Head of caudate nucleus (tissue), 42 donors: ENCODE measurements around the gene ANKRD44.

Experiments
- DNase-seq, 42 donors: peaks; one replicate each; pipeline versions ENCODE4 v3.0.0 to v3.0.0-alpha.2; 2020 to 2021; ENCODE audit warnings: mixed read lengths in 7 of 42
- intact Hi-C: fragments of 100-400 bp; cut with DNase I; formaldehyde crosslinking; loops from one replicate; pipeline ENCODE4 v1.15.0; 2022

ANKRD44 gene

GRCh38 chr2:197322724-197323720 lies 12.4 kb upstream of the ANKRD44 start:
- intact Hi-C loops, result no loop called here

DNA sequence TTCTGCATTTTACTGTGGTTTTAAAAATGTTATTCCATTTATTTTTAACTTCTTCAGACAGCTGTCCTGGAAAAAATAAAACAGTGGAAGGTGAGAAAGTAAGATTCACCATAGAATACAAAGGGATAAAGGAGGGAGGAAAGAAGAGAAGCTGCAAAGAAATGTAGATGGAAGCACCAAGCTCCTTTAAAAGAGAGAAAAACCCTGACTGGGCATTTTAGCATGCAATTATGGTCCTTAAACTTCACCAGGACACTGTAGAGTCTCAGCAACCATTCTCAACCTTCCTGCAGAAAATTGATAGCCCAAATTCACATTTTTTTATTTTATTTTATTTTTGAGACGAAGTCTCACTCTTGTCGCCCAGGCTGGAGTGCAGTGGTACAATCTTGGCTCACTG lies 11.6 kb upstream of the ANKRD44 start:
- no peak for DNase-seq
- intact Hi-C loops, result no loop called here

More at GRCh38 chr2:197322724-197323720, 12.4 kb upstream of the ANKRD44 start:
- DNase-seq, result no peak

GRCh38 chr2:197315371-197315770 lies 4.8 kb upstream of the ANKRD44 start:
- intact Hi-C loops, result loop anchor here (10.0 kb wide), 1 partner anchor 301 kb away; no protein-coding TSS in a partner anchor
- no peak for DNase-seq

DNA sequence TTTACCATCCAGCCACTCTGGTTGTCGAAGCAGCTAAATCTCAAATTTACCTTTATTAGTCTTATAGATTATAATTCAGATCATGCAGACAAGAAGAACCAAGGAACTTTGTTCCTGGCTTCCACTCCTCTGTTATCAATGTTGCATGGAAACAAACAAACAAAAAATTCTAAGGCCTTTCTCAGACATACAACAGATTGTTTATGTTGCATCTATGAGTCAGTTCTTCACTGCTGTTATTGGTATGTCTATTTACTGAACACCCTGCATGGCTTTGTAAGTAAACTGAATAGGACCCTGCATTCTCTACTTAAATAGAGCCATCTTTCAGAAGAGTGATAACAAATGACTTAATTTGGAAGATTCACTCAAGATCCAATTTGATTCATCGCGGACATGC lies 1.6 kb upstream of the ANKRD44 start:
- intact Hi-C loops, result loop anchor here (5.0 to 10.0 kb wide), 3 partner anchors 125 to 297 kb away; no protein-coding TSS in a partner anchor
- DNase-seq, result no peak

DNA sequence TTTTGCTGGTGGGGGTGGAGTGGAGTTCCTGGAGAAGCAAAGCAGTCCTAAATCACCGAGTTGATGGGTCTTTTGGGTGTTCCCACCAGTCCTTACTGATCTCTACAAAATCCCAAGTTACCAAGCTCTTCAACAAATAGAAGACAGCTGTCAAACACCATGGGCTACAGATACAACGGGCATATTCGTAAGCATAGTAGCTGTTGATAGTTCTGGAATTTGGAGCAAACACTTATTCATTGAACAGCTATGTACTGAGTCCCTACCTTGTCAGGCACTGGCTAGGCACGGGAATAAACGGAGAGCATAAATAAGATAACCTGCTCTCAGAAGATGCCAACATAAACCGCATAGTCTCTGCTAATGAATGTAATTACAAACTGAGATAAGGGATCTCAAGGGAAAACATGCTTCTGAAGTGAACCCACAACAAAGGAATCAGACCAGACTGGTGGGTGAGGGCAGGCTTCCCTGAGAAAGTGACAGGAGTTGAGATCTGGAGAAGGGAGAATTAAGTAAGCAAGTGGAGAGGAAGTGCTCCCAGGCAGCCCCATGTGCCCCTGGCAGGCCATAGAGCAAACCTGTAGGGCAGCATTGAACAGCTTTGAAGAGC lies 947 bp upstream of the ANKRD44 start:
- no peak for DNase-seq
- intact Hi-C loops, result loop anchor here (5.0 to 10.0 kb wide), 3 partner anchors 124 to 297 kb away; no protein-coding TSS in a partner anchor

- intact Hi-C loops, result loop anchor here (5.0 to 10.0 kb wide), 3 partner anchors 124 to 296 kb away; no protein-coding TSS in a partner anchor
- DNase-seq, result no peak
These were observed 424 bp upstream of the ANKRD44 start for GRCh38 chr2:197310987-197311420.

GRCh38 chr2:197309691-197310231 lies 819 bp downstream of the ANKRD44 start:
- intact Hi-C loops, result loop anchor here (5.0 to 10.0 kb wide), 3 partner anchors 122 to 295 kb away; no protein-coding TSS in a partner anchor
- peak in 37 of 42 donors; percentile 11 to 62 (median 28) for DNase-seq

DNA sequence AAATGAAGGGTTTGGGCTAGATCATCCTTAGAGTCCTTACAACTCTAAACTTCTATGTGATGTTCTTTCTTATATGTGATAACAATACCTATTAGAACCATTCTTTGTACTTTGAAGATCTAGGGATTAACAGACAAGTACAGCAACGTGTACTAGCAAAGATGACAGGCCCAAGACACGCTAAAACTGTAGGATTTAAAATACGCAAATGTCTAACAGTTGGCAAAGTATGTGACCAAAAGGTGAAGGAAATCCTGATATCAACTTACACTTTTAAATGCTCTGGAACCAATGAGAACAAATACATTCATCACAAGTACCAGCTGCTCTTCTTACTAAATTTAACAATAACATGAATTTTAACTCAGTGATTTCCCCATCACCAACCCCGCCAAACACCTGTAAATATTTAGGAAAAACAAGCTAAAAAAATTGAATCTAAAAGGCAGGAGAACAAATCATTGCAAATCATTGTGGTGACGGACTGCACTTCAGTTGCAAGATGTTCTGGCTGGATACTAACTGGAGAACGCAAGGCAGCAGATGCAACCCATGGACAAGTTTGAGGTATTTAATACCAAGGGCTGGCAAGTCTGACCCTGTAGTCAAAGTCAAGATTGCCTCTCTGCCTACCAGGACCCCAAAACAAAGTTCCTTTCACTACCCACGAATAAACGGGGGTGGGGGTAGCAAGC lies 1.4 kb downstream of the ANKRD44 start:
- intact Hi-C loops, result no loop called here
- DNase-seq, result peak in 2 of 42 donors; percentile 16 to 17

DNA sequence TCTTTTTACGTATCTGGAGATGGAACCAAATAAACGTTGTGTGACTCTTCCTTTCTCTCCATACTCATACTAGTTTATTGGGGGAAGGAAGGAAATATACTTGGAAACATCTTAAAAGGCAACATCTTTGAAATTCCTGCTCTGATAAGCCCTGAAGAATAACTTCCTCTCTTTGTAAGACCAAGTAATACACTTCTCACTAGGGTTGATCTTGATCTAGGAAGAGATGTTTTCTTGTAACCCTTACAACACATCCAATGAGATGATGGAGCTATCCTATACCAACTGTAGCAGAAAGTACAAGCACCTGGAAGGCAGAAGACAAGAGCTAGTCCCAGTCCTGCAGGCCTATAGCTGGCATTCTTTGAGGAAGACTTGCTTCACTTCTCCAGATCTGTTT lies 2.0 kb downstream of the ANKRD44 start:
- intact Hi-C loops, result no loop called here
- DNase-seq, result no peak

- peak in 1 of 42 donors; percentile 12 for DNase-seq
- intact Hi-C loops, result no loop called here
These were observed 2.6 kb downstream of the ANKRD44 start for GRCh38 chr2:197307933-197308521.

DNA sequence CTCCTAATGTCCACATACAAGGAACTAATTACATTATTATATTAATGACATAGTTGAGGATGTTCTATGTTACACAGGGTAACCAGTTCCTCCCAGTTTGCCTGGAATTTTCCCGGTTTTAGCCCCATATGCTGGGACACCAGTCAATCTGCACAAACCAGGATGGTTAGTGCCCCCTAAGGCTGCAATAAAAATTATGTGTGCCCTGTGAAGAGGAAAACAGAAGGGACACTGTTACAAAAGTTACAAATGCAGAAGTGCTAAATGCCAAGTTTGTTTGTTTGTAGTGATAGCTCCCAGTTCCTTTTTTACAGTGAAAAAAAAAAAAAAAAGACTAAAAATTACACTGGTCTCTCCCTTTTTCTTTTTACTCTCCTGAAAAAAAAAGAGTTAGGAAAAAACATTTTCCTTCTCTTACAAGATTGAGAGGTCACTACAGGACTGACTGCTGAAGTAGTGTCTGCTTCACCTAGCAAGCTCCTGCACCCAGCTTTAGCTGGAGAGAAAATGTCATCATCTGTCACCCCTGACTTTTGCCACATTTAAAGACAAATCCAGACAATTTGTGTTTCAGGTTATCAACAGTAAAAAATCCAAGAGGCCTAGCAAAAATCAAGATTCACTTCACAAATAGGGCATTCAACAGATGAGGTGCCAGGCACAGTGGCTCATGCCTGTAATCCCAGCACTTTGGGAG lies 3.2 kb downstream of the ANKRD44 start:
- peak in 7 of 42 donors; percentile 26 to 51 (median 39) for DNase-seq
- intact Hi-C loops, result no loop called here

DNA sequence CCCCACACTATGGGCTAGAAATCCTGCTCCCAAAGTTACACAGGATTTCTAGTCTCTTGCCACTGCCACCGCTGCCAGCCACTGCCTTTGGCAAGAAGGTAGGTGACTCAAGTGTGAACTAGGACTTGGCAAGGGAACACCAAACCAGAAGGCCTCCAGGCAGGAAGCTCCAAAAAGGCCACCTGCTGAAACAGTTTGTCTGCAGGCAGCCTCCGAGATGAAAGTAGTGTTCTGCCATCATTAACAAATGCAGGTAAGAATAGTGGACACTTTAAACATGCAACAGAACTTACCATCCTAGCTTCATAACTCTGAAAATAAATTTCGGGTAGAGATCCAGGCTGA lies 3.9 kb downstream of the ANKRD44 start:
- DNase-seq, result peak in 26 of 42 donors; percentile 11 to 78 (median 38)

GRCh38 chr2:197306024-197306695 lies 4.4 kb downstream of the ANKRD44 start:
- intact Hi-C loops, result no loop called here
- no peak for DNase-seq

More for the DNA sequence above, 3.9 kb downstream of the ANKRD44 start:
- intact Hi-C loops, result no loop called here

GRCh38 chr2:197304556-197305011 lies 6.0 kb downstream of the ANKRD44 start:
- DNase-seq, result no peak
- intact Hi-C loops, result no loop called here

DNA sequence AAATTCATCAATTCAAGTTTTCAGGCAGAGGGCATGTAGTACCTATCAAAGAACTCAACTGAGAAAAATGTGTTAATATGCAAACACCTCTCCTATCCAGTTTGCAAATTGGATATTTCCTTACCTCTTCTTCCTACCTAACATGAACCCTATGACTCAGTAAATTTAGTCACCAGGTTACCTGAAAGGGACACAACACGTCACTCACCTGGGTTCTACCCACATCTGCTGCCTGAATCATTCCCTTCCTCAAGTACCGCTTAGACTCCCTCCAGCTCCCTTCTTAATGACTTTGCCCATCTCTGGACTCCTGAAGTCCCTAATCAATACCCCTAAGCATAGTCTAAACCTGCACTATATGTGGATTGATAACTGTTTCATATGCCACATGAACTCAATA lies 10.4 kb downstream of the ANKRD44 start:
- intact Hi-C loops, result no loop called here
- no peak for DNase-seq

DNA sequence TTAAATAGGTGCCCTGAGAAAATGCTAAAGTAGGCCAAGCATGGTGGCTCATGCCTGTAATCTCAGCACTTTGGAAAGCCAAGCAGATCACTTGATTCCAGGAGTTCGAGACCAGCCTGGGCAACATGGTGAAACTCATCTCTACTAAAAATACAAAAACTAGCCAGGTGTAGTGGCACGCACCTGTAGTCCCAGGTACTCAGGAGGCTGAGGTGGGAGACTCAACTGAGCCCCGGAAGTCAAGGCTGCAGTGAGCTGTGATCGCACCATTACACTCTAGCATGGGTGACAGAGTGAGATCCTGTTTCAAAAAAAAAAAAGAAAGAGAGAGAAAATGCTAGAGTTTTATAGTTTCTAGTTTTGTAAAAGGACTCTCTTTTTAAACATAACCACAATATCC lies 12.0 kb downstream of the ANKRD44 start:
- intact Hi-C loops, result no loop called here
- DNase-seq, result no peak

DNA sequence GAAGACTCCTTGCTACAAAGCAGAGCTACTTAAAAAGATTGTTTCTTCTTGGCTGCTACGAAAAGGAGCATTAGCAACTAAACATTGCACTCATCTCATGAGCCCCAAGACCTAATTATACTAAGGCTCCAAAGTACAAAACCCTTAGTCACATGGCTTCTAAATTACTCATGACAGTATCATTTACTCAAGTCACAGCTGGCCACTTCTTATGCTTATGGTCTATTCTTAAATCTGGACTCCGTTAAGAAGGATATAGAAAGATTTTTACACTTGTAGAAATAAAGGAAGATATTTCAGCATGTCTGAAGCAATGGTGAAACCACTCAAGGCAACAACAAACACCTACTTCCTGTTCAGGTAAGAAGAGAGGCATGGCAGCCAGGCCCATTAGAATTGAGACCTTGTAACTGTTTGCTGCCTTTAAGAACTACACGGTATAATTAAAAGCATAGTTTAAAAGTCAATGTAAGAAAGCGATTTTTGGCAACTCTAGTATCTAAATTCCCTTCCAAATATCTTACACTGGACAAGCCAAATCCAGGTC lies 12.7 kb downstream of the ANKRD44 start:
- no peak for DNase-seq
- intact Hi-C loops, result no loop called here
